Measurements from ENCODE around the gene EMC7. TPM values are rescaled to one million over a fixed set of nuclear protein-coding genes. Genes with fewer than 3 reads are reported as not detected.

Gene EMC7
- total and polyA plus RNA-seq, 2 of the 13 experiments (the other 11 are each of a cell fraction or from before 2014, with no cell fraction given), result 46.8 to 113 TPM

GRCh38 chr15:34038023-34038870 is 63.4 kb downstream of the EMC7 start (continued):
- TF ChIP-seq, protein P1, sequence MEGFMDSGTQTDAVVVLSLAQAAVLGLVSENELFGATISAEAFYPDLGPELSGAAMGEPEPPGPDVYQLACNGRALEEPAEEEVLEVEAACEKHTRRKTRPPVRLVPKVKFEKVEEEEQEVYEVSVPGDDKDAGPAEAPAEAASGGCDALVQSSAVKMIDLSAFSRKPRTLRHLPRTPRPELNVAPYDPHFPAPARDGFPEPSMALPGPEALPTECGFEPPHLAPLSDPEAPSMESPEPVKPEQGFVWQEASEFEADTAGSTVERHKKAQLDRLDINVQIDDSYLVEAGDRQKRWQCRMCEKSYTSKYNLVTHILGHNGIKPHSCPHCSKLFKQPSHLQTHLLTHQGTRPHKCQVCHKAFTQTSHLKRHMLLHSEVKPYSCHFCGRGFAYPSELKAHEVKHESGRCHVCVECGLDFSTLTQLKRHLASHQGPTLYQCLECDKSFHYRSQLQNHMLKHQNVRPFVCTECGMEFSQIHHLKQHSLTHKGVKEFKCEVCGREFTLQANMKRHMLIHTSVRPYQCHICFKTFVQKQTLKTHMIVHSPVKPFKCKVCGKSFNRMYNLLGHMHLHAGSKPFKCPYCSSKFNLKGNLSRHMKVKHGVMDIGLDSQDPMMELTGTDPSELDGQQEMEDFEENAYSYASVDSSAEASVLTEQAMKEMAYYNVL (CRISPR knock-in tag; IDR thresholded peaks at IDR 0.05; ENCODE audit: borderline replicate concordance), result 0 out of 2 replicates have a peak, but pooled peaks have one; percentile 69
- TF ChIP-seq ZNF724P (CRISPR knock-in tag; IDR thresholded peaks at IDR 0.05; ENCODE audit: borderline replicate concordance), result no peak
- no peak for TF ChIP-seq SIX1 (CRISPR knock-in tag; IDR thresholded peaks at IDR 0.05; ENCODE audit: borderline replicate concordance)
- no peak for TF ChIP-seq ZNF12 (CRISPR knock-in tag; IDR thresholded peaks at IDR 0.05)
- TF ChIP-seq KMT2B (CRISPR knock-in tag; IDR thresholded peaks at IDR 0.05), result peak; percentile 90
- no peak for TF ChIP-seq ZXDC (CRISPR knock-in tag; IDR thresholded peaks at IDR 0.05)
- TF ChIP-seq ZNF274 (CRISPR knock-in tag; IDR thresholded peaks at IDR 0.05), result peak; percentile 31; the same call in 1 of the 2 replicates
- no peak for TF ChIP-seq U2AF2 (IDR thresholded peaks at IDR 0.05; ENCODE audit: low read depth, low read length)
- no peak for TF ChIP-seq NONO (IDR thresholded peaks at IDR 0.05)
- TF ChIP-seq NONO (CRISPR knock-in tag; conservative IDR thresholded peaks at IDR 0.05), result no peak
- no peak for TF ChIP-seq BHLHE40 (IDR thresholded peaks at IDR 0.05; ENCODE audit: low read length)
- no peak for TF ChIP-seq ELK4 (CRISPR knock-in tag; IDR thresholded peaks at IDR 0.05; ENCODE audit: borderline replicate concordance)
- no peak for TF ChIP-seq ZNF333 (CRISPR knock-in tag; IDR thresholded peaks at IDR 0.05; ENCODE audit: borderline replicate concordance)
- TF ChIP-seq ZMYM3 (CRISPR knock-in tag; IDR thresholded peaks at IDR 0.05), result 0 out of 2 replicates have a peak, but pooled peaks have one; percentile 24
- TF ChIP-seq TSC22D2 (CRISPR knock-in tag; IDR thresholded peaks at IDR 0.05; ENCODE audit: borderline replicate concordance), result no peak
- TF ChIP-seq TP53 (CRISPR knock-in tag; conservative IDR thresholded peaks at IDR 0.05), result no peak
- TF ChIP-seq NR2F6 (IDR thresholded peaks at IDR 0.05), result no peak
- TF ChIP-seq NR2F6 (CRISPR knock-in tag; IDR thresholded peaks at IDR 0.05), result peak; percentile 33; the same call in 1 of the 2 replicates
- TF ChIP-seq KMT2A (CRISPR knock-in tag; IDR thresholded peaks at IDR 0.05), result peak; percentile 83
- TF ChIP-seq, protein P2, sequence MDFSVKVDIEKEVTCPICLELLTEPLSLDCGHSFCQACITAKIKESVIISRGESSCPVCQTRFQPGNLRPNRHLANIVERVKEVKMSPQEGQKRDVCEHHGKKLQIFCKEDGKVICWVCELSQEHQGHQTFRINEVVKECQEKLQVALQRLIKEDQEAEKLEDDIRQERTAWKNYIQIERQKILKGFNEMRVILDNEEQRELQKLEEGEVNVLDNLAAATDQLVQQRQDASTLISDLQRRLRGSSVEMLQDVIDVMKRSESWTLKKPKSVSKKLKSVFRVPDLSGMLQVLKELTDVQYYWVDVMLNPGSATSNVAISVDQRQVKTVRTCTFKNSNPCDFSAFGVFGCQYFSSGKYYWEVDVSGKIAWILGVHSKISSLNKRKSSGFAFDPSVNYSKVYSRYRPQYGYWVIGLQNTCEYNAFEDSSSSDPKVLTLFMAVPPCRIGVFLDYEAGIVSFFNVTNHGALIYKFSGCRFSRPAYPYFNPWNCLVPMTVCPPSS (IDR thresholded peaks at IDR 0.05), result no peak
- no peak for TF ChIP-seq ZNF224 (CRISPR knock-in tag; IDR thresholded peaks at IDR 0.05)
- peak; percentile 69; the same call in 1 of the 2 replicates for TF ChIP-seq NFKB2 (CRISPR knock-in tag; IDR thresholded peaks at IDR 0.05; ENCODE audit: borderline replicate concordance)

Measured in HepG2 (cell line).